Adrenal gland (tissue), 19 donors: ENCODE data around the gene STEAP2. TPM values are rescaled to one million over a fixed set of nuclear protein-coding genes. Genes with fewer than 3 reads are reported as not detected.

Experiments
- DNase-seq, 7 donors: peaks; one replicate each; pipeline ENCODE4 v3.0.0-alpha.2; 2019 to 2020
- H3K27ac ChIP-seq, 5 donors: fragments of 200-600 bp; sonication (generic) in 4 of 5; 1 replicate in 3 of 5; 2 replicates in 2 of 5; pipeline versions ENCODE4 v1.5.1 to v1.8.0; 2016 to 2020; ENCODE audit warnings: mild to moderate bottlenecking in 1 of 5
- H3K27me3 ChIP-seq: fragments of 200-600 bp; 2 replicates; pipeline ENCODE4 v1.8.0; 2021
- H3K36me3 ChIP-seq, 2 donors: fragments of 200-600 bp; replicated peaks in 1 of 2; 1 replicate in 1 of 2; 2 replicates in 1 of 2; pipeline versions ENCODE4 v1.5.1 to v1.8.0; 2018 to 2022
- H3K4me1 ChIP-seq, 2 donors: fragments of 200-600 bp; replicated peaks in 1 of 2; 1 replicate in 1 of 2; 2 replicates in 1 of 2; pipeline versions ENCODE4 v1.5.1 to v1.8.0; 2018 to 2021
- H3K4me3 ChIP-seq, 4 donors: fragments of 200-600 bp; sonication (generic) in 3 of 4; one replicate each; pipeline ENCODE4 v1.5.1; 2016 to 2018
- H3K9me3 ChIP-seq, 3 donors: fragments of 200-600 bp; sonication (generic) in 1 of 3; replicated peaks in 1 of 3; 1 replicate in 2 of 3; 2 replicates in 1 of 3; pipeline versions ENCODE4 v1.5.1 to v1.8.0; 2016 to 2021
- POLR2A ChIP-seq, 2 donors: fragments of 450-650 bp; IDR thresholded peaks; one replicate each; pipeline ENCODE4 v1.6.1; 2017; ENCODE audit warnings: antibody characterized with exemption in 2 of 2, mild to moderate bottlenecking in 2 of 2, moderate library complexity in 1 of 2
- WGBS, 4 donors: extraction: QIAGEN DNeasy Blood & Tissue Kit in 2 of 4; methylation state at CpG; one replicate each; pipeline versions ENCODE4 v1.1.5 to v1.1.7; 2013 to 2017; 5-methylcytosine and 5-hydroxymethylcytosine counted together
- intact Hi-C, 2 donors: fragments of 100-400 bp; cut with DNase I; formaldehyde crosslinking; loops; one replicate each; pipeline versions ENCODE4 v1.14.1 to v1.15.0; 2022 to 2023
- long read RNA-seq, 10 donors: library from polyadenylated mRNA in 3 of 10; unstranded in 2 of 10; stranded (forward) in 1 of 10; transcript quantifications; one replicate each; pipeline ENCODE4 v2.0.0 and lab custom pipeline, GENCODE V29; 2021 to 2026
- polyA plus RNA-seq, 3 donors: library from polyadenylated mRNA; stranded (reverse); fragments of 200-250 nt in 2 of 3; fragments of 350-450 nt in 1 of 3; fragmentation: Illumina TruSeq in 1 of 3; extraction: RNeasy Lipid Tissue Mini Kit (QIAGEN cat#74804) in 1 of 3; gene quantifications; one replicate each; pipeline ENCODE4 v1.2.3, GENCODE V29; 2013 to 2014
- total RNA-seq, 9 donors: library from RNA; depleted of rRNA in 4 of 9; stranded (reverse); fragments of >200 nt in 4 of 9; fragments of 120-200 nt in 1 of 9; fragmentation: NEBNext Ultra II Directional in 1 of 9; extraction: Animal tissue kit (Norgen Biotek cat#: 25700) in 1 of 9; gene quantifications; one replicate each; pipeline versions ENCODE4 v1.1.0 to v1.2.4, GENCODE V29; 2013 to 2023
- TF ChIP-seq, protein P1 (sequence below), 6 experiments: fragments of 450-650 bp in 4 of 6; fragments of 200-600 bp in 2 of 6; sonication (generic) in 1 of 6; IDR thresholded peaks; 1 replicate in 5 of 6; 2 replicates in 1 of 6; pipeline versions ENCODE4 v1.5.1 to v1.8.0; 2016 to 2021; ENCODE audit warnings: antibody characterized with exemption in 6 of 6, mild to moderate bottlenecking in 2 of 6, moderate library complexity in 1 of 6
- donor health status: healthy with polysubstance abuse.
- donor health status: Bipolar disorder and iron deficiency.
- donor health status: DM: yes; HTN: yes; CAD: no.
- donor health status: DM: no; HTN: no; CAD: no.
- donor health status: DM: no; HTN: no; CAD: no.
- donor health status: DM: yes; HTN: yes; CAD: no.

STEAP2 gene
- total RNA-seq (1 to 10 TPM; 2.0 to 9.5 (median 7.7) TPM), polyA plus RNA-seq (1 to 10 TPM; 2.5 to 6.4 (median 4.8) TPM)
- long read RNA-seq, donor 1, full-length matches to known transcripts: 1 of 1 reads
- long read RNA-seq, donor 1, partial matches to known transcripts: 0 of 1 reads
- long read RNA-seq, donor 1, other reads (novel, unspliced or antisense): 0 of 1 reads
- long read RNA-seq, donor 2: 0 reads
- long read RNA-seq, donor 3, partial matches to known transcripts: 0 of 1 reads
- long read RNA-seq, donor 3, other reads (novel, unspliced or antisense): 0 of 1 reads
- long read RNA-seq, donor 4: 0 reads
- long read RNA-seq, donor 5, full-length matches to known transcripts: 1 of 5 reads
- long read RNA-seq, donor 5, partial matches to known transcripts: 0 of 5 reads
- long read RNA-seq, donor 5, other reads (novel, unspliced or antisense): 4 of 5 reads
- long read RNA-seq, donor 6, partial matches to known transcripts: 1 of 2 reads
- long read RNA-seq, donor 6, other reads (novel, unspliced or antisense): 1 of 2 reads
- long read RNA-seq, donor 7: 0 reads
- long read RNA-seq, donor 8: 0 reads
- long read RNA-seq, donor 9: 0 reads
- long read RNA-seq, donor 10: 0 reads

DNA sequence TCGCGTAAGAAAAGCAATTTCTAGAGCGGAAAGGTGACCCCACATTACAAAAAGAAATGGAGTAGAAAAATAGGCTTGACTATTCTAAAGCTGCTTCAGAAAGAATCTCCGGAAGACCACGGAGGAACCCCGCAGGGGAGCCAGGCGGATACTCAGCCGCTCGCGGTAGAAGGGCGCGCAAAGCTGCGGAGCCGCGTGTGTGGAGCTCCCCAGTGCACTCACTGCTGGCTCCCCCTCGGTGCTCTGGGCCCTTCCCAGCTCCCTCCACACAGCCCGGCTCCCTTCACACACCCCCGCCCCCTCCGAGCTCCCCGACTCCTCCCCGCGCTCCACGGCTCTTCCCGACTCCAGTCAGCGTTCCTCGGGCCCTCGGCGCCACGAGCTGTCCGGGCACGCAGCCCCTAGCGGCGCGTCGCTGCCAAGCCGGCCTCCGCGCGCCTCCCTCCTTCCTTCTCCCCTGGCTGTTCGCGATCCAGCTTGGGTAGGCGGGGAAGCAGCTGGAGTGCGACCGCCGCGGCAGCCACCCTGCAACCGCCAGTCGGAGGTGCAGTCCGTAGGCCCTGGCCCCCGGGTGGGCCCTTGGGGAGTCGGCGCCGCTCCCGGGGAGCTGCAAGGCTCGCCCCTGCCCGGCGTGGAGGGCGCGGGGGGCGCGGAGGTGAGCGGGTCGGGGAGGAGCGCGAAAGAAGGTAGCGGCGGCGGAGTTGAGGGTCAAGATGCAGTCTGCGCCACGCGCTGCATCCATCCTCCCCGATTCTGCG lies at the start of gene STEAP2:
STEAP2 (plus strand) TSS at position 350 of the 758 bp plus-strand sequence. CDS start 13,343 bp downstream, outside the sequence.
- Histone ChIP-seq H3K4me1 (peaks cover 6 to 9% of the 10 kb centered on the region in 2 donors), H3K9me3 (no peaks in the 10 kb centered on the region), H3K27me3 (no peaks in the 10 kb centered on the region), H3K4me3 (peak within 1 kb of the TSS in 2 of 4 donors; percentile 55 to 64), H3K36me3 (no peaks in the 10 kb centered on the region), H3K27ac (peak within 1 kb of the TSS in 3 of 5 donors; percentile 43 to 83 (median 74))
- 0 to 1% (median 1%) methylated on average over 15 to 73 of the region's 73 CpGs for WGBS, 4 donors
- TF ChIP-seq, protein P1, sequence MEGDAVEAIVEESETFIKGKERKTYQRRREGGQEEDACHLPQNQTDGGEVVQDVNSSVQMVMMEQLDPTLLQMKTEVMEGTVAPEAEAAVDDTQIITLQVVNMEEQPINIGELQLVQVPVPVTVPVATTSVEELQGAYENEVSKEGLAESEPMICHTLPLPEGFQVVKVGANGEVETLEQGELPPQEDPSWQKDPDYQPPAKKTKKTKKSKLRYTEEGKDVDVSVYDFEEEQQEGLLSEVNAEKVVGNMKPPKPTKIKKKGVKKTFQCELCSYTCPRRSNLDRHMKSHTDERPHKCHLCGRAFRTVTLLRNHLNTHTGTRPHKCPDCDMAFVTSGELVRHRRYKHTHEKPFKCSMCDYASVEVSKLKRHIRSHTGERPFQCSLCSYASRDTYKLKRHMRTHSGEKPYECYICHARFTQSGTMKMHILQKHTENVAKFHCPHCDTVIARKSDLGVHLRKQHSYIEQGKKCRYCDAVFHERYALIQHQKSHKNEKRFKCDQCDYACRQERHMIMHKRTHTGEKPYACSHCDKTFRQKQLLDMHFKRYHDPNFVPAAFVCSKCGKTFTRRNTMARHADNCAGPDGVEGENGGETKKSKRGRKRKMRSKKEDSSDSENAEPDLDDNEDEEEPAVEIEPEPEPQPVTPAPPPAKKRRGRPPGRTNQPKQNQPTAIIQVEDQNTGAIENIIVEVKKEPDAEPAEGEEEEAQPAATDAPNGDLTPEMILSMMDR (IDR thresholded peaks at IDR 0.05): peak; percentile 42 to 81 (median 57)
- TF ChIP-seq POLR2A (IDR thresholded peaks at IDR 0.05): peak in 1 of 2 donors; percentile 49
- intact Hi-C loops: no loop called here
- DNase-seq: peak; percentile 81 to 93 (median 86)

DNA sequence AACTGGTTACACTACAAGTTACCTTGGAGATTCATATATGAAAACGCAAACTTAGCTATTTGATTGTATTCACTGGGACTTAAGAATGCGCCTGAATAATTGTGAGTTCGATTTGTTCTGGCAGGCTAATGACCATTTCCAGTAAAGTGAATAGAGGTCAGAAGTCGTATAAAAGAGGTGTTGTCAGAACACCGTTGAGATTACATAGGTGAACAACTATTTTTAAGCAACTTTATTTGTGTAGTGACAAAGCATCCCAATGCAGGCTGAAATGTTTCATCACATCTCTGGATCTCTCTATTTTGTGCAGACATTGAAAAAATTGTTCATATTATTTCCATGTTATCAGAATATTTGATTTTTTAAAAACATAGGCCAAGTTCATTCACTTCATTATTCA lies 48.0 kb upstream of the STEAP2 start:
- WGBS, 4 donors: 89 to 92% (median 91%) methylated on average over 5 of the region's 5 CpGs
- DNase-seq: no peak
- Histone ChIP-seq H3K9me3 (no peaks in the 10 kb centered on the region), H3K27me3 (no peaks in the 10 kb centered on the region), H3K36me3 (no peaks in the 10 kb centered on the region), H3K4me1 (no peaks in the 10 kb centered on the region), H3K4me3 (no peak overlapping the region), H3K27ac (no peak overlapping the region)
- TF ChIP-seq, protein P1 (IDR thresholded peaks at IDR 0.05): no peak
- TF ChIP-seq POLR2A (IDR thresholded peaks at IDR 0.05): no peak
- intact Hi-C loops: no loop called here

DNA sequence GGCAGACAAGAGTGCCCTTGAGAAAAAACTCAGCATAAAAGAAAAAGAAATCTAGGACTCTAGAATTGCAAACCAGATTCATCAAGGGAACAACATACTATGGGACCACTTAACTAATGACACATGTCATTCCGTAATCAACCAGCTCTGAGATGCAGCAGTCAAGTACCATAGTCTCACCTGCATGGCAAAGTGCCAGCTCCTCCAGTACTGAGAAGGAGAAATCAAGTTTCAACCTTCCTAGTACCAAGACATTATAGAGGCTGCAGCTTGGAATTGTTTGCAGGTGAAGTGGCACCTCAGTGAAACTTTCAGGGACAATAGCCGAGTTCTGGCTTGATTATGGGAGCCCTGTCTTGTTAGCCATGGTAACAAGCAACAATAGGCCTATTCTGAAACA lies 45.8 kb upstream of the STEAP2 start:
- TF ChIP-seq, protein P1 (IDR thresholded peaks at IDR 0.05): no peak
- no peak for TF ChIP-seq POLR2A (IDR thresholded peaks at IDR 0.05)
- 60 to 83% (median 79%) methylated on average over 2 of the region's 2 CpGs for WGBS, 4 donors
- no peaks in the 10 kb centered on the region for H3K36me3 ChIP-seq
- H3K9me3 ChIP-seq: no peaks in the 10 kb centered on the region
- no peak for DNase-seq
- H3K4me1 ChIP-seq: no peaks in the 10 kb centered on the region
- intact Hi-C loops: no loop called here
- no peaks in the 10 kb centered on the region for H3K27me3 ChIP-seq
- no peak overlapping the region for H3K4me3 ChIP-seq
- no peak overlapping the region for H3K27ac ChIP-seq

DNA sequence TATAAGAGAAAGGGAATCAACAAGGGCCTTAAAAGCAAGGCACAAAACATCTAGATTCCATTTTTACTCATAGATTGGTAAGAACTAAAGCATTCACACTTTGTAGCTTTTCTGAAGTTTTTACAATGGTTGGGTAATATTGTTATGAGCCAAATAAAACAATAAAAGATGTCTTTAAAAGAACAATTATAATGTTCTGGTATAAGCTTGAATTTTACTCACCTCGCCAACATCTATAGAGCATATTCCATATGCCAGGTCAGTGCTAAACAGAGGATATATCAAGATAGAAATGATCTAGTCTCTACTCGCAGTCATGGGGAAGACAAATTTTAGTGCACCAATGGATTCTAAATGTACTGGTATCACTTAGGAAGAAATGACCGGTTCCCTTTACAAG lies 45.4 kb upstream of the STEAP2 start:
- intact Hi-C loops: no loop called here
- no peak for DNase-seq
- TF ChIP-seq, protein P1 (IDR thresholded peaks at IDR 0.05): no peak
- TF ChIP-seq POLR2A (IDR thresholded peaks at IDR 0.05): no peak
- Histone ChIP-seq H3K4me3 (no peak overlapping the region), H3K9me3 (no peaks in the 10 kb centered on the region), H3K4me1 (no peaks in the 10 kb centered on the region), H3K27ac (no peak overlapping the region), H3K36me3 (no peaks in the 10 kb centered on the region), H3K27me3 (no peaks in the 10 kb centered on the region)
- 61 to 87% (median 75%) methylated on average over 3 of the region's 3 CpGs for WGBS, 4 donors
